ENCODE data around the gene BTG2.

DNA sequence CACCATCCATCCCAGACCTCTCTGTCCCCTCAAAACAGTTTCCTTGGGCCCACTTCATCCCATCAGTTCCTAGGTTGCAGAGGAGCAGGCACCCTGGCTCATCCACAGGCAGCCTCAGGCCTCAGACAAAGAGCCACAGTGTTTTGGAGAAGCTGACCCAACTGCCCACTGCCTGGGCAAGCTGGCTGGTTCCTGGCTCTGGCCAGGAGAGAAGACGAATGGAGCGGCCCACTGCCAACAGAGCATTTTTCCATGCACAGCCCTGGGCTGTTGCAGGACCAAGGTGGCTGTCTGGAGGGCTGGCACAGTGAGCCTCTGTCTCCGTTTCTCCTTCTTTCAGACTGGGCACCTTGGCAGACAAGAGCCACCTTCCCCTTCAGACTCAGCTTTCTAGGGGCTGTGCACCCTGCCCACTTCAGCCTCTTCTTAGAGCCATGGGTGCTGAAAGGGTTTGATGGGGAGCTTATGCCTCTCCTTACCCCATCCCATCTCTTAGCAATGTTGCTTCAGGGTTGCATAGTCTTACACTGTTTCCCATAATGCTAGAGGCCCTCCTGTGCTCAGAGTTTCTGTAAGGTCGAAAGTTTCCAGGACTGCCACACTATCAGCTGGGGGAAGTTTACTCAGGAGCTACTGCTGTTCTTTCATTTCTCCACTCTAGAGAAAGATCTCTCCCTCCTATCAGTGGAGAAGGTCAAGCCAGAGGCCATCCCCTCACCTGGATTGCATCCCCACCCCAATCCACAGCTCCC, 44.6 kb downstream of the BTG2 start:
- TF ChIP-seq CTCF (conservative IDR thresholded peaks at IDR 0.05; ENCODE audit: low read length) = no peak
- TF ChIP-seq EZH2phosphoT487 (IDR thresholded peaks at IDR 0.05; ENCODE audit: borderline replicate concordance) = no peak

Data from Loucy (cell line).